GM06990 (cell line): ENCODE data around the gene STEAP2.

Experiments used
- DNase-seq: peaks from one replicate; pipeline ENCODE4 v3.0.0-alpha.2; 2011; ENCODE audit not compliant: insufficient read length; ENCODE audit errors: extremely low read depth
- H3K27me3 ChIP-seq: replicated peaks from 2 replicates; pipeline ENCODE4 v1.6.0; 2011; ENCODE audit warnings: low read length; ENCODE audit not compliant: control insufficient read depth, insufficient read depth
- H3K36me3 ChIP-seq: 2 replicates; pipeline ENCODE4 v1.5.1; 2011; ENCODE audit warnings: low read length; ENCODE audit not compliant: control insufficient read depth, insufficient read depth
- H3K4me3 ChIP-seq: replicated peaks from 2 replicates; pipeline ENCODE4 v1.5.1; 2011; ENCODE audit warnings: low read depth, mild to moderate bottlenecking, control low read depth, low read length
- CTCF ChIP-seq: IDR thresholded peaks from 2 replicates; pipeline ENCODE4 v1.5.1; 2011; ENCODE audit warnings: low read length, control low read depth, mild to moderate bottlenecking, inconsistent platforms; ENCODE audit not compliant: insufficient read depth, poor library complexity, severe bottlenecking

The STEAP2 gene

GRCh38 chr7:90230834-90231233, 19.3 kb downstream of the STEAP2 start:
- no peaks in the 10 kb centered on the region for H3K36me3 ChIP-seq
- DNase-seq = no peak
- no peak for TF ChIP-seq CTCF
- H3K27me3 ChIP-seq = no peaks in the 10 kb centered on the region
- H3K4me3 ChIP-seq = no peak overlapping the region

DNA sequence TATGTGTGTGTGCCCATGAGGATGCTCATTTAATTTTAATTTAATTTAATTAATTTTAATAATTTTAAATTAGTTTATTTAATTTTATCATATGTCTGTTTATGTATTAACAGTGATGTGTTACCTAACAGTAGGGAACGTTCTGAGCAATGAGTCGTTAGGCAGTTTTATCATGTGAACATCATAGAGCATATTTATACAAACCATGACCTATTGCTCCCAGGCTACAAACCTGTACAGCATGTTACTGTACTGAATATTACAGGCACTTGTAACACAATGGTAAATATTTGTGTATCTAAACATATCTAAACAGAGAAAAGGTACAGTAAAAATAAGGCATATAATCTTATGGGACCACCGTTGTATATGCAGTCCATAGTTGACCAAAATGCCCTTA, 19.8 kb downstream of the STEAP2 start:
- Histone ChIP-seq H3K27me3 (no peaks in the 10 kb centered on the region), H3K4me3 (no peak overlapping the region), H3K36me3 (no peaks in the 10 kb centered on the region)
- TF ChIP-seq CTCF = no peak
- no peak for DNase-seq

DNA sequence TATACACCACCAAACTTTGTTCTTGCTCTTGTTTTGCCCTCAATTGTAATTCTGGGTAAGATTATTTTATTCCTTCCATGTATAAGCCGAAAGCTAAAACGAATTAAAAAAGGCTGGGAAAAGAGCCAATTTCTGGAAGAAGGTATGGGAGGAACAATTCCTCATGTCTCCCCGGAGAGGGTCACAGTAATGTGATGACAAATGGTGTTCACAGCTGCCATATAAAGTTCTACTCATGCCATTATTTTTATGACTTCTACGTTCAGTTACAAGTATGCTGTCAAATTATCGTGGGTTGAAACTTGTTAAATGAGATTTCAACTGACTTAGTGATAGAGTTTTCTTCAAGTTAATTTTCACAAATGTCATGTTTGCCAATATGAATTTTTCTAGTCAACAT, 20.9 kb downstream of the STEAP2 start:
- no peaks in the 10 kb centered on the region for H3K36me3 ChIP-seq
- H3K4me3 ChIP-seq = no peak overlapping the region
- no peaks in the 10 kb centered on the region for H3K27me3 ChIP-seq
- no peak for DNase-seq
- no peak for TF ChIP-seq CTCF

- no peak overlapping the region for H3K4me3 ChIP-seq
- DNase-seq = no peak
- no peaks in the 10 kb centered on the region for H3K27me3 ChIP-seq
- H3K36me3 ChIP-seq = no peaks in the 10 kb centered on the region
- TF ChIP-seq CTCF = no peak
These were observed 22.0 kb downstream of the STEAP2 start for GRCh38 chr7:90233569-90233968.

DNA sequence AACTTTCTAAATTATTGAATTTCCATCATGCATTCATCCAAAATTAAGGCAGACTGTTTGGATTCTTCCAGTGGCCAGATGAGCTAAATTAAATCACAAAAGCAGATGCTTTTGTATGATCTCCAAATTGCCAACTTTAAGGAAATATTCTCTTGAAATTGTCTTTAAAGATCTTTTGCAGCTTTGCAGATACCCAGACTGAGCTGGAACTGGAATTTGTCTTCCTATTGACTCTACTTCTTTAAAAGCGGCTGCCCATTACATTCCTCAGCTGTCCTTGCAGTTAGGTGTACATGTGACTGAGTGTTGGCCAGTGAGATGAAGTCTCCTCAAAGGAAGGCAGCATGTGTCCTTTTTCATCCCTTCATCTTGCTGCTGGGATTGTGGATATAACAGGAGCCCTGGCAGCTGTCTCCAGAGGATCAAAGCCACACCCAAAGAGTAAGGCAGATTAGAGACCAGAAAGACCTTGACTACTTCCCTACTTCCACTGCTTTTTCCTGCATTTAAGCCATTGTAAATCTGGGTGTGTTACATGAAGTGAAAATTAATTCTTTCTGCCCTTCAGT, 25.3 kb downstream of the STEAP2 start:
- no peaks in the 10 kb centered on the region for H3K27me3 ChIP-seq
- no peak for TF ChIP-seq CTCF
- no peaks in the 10 kb centered on the region for H3K36me3 ChIP-seq
- no peak overlapping the region for H3K4me3 ChIP-seq
- no peak for DNase-seq

DNA sequence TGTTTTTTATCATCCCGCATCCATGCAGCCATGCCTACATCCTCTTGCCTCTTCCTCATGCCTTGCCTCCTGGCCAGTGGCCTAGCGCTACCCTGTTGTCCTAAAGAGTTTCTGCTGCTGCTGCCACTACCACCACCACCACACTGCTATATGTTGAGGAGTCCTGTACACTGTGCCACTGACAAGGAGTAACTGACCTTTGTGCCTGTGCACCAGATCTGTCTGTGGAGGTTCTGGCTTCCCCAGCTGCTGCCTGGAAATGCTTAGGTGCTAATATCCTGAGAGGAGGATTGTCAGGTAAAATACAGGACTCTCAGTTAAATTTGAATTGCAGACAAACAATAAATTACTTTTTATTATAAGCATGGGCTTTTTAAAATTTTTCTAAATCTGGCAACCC, 26.5 kb downstream of the STEAP2 start:
- no peaks in the 10 kb centered on the region for H3K36me3 ChIP-seq
- TF ChIP-seq CTCF = no peak
- no peak overlapping the region for H3K4me3 ChIP-seq
- no peaks in the 10 kb centered on the region for H3K27me3 ChIP-seq
- no peak for DNase-seq
